Measurements from ENCODE around the gene SORT1.
A peak's percentile ranks its signal among the peaks of the same experiment; 100 is the strongest.
"Not testable (repeated sequence)": the region's sequence is repeated elsewhere in the genome, so short reads cannot be mapped to it uniquely, and the experiment has no call there.

Gene SORT1

DNA sequence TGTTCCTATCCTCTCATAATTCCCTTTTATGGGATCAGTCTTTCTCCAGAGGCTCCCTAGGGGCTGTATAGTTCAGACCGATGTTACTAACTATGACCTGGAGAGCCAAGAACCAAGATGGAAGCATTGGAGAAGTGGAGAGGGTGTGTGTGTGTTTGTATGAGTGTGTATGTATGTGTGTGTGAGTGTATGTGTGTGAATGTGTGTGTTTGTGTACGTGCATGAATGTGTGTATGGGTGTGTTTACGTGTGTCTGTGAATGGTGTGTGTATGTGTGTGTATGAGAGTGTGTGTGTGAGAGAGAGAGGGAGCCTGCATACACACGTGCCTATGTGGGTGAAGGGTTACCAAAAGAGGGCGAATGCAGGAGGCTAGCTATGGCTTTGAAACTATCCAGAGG, 95.8 kb downstream of the SORT1 start:
- no peak for DNase-seq (ENCODE audit: extremely low read depth in 1 of 2, low read depth in 1 of 2)

DNA sequence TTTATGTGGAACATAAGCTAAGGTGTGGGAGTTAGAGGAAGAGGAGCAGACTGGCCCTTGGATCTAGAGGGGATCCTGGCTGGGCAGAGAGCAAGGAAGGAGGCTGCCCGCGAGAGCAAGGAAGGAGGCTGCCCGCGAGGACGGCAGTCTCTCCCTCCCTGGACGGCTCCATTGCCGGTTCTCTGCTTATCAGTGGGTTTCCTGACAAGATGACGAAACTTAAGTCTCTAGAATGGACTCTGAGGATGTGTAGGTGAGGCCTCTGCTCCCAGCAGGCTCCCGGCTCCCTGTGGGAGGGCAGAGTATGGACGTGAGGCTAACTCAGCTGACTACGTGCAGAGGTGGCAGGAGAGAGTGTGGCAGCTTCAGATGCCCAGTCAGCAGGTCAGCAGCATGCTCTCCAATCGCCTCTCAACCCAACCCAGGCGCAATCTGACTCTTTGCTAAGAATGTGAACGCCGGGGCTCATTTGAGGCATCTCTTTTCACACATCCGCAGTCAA, 97.0 kb downstream of the SORT1 start:
- DNase-seq (ENCODE audit: extremely low read depth in 1 of 2, low read depth in 1 of 2), result no peak

DNA sequence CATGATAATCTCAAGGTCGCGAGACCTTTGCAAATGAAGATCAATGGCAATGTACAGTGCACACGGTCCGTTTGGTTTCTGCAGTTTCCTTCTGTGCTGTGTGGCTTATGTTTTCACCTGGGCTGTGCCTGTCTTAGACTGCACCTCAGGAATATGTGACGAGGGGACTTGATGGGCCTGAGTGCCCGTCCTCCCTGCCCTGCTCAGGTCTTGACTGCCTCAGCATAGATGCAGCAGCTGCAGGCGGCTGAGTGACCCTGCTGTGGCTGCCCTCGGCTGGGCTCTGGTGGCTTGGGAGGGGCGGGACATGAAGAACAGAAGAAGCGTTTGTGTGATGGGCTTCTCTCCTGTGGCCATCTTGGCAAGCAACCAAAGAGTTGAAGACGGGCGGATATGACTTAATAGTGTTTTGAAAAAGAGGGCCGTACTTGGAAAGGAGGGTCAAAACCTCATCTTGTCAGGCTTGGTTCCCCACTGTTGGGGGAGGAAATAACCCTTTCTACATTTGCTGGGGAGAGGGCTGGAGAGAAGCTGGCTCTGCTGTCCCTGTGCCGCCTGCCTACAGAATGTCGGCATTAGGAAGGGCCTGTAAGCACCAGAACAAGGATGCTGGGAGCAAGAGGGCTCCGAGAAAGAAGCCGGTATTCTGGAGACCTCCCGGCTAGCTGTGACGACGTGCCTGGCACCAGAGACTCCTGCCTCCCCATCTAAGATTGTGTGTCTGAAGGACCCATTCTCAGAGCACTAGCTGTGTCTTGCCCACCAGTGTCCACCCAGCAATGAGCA, 98.0 kb downstream of the SORT1 start:
- no peak for DNase-seq (ENCODE audit: extremely low read depth in 1 of 2, low read depth in 1 of 2)

DNA sequence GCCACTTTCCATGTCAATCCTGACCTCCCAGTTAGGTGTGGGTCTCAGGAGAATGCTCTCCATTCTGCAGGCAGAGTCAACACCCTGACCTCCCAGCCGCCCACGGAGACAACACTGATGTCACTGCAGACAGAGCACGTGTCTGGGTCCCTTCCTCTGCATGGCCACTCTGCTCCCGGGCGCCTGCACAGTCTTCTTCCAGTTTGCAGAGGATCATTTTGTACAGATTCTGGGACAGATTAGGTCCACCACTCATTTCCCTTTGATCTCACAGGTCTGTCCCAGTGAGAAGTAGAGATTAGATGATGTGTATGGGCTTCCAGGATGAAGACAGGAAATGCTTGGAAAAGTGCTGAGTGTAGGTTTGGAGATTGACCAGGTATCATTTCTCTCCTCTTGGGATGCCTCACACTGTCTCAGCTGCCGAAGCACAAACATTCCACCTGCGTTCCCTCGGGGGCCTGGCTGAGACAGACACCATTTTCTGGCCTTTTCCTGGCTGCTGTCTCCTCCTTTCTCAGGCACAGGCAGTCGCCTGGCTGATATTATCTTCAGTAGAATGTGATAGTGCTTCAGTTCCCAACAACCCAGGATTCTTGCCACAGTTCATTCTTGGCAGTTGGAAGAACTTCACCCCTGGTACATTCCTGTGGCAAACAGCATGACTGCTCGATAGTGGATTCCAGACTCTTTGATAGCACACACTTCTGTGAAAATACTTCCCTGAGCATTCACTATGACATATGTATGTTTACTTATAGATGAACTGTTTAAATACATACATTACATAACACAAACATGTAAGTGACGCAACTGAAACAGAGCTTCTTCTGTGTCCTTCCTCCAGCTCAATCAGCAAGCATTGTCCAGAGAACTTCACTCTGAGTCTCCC, 98.8 kb downstream of the SORT1 start:
- DNase-seq (ENCODE audit: extremely low read depth in 1 of 2, low read depth in 1 of 2), result no peak

DNA sequence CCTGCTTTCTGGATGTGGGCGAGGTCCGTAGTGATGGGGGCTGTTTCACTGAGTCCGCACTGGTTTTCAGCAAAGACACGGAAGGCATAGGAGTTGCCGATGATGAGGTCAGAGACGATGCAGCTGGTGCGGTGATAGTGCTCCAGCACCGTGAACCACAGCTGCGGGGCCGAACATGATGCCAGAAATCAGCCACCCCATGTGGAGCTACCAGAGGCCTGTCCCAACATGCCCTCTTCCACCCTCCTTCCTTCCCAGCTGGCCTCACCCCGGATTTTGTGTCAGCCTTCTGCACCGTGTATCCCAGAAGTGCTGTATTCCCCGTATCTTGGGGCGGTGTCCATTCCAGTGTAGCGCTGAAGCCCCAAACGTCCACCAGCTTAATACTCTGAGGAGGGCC, 100.9 kb downstream of the SORT1 start:
- no peak for DNase-seq (ENCODE audit: extremely low read depth in 1 of 2, low read depth in 1 of 2)

DNA sequence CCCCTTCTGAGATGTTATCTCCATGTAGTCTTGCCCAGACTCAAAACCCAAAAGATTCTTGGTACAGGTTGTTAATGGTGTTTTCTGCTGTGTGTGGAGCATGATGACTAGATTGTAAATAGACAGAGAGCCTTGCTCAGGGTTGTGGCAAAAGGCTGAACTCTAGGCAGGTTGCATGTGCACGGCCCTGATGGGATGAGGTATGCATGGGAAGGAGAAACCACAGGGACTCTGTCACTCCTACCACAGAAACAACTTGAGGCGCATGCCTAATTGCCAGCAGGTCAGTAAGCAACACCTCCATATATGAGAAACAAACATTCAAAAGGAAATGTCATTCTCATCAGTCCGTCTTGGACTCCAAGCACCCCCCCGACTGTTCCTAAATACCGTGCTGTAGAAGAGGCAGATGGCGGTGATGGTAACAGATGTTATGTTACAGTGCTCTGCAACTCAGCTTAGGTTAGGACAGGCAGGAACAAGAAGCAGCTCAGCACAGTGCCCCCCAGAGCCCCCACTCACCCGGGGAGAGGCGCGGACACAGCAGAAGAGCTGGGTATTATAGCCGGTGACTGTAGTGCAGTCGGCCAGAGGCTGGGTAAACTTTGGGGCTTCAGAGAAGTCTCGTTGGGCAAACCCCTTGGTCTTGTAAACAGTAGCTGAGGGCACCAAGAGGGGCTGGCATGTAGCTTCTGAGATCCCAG, 101.9 kb downstream of the SORT1 start:
- DNase-seq (ENCODE audit: extremely low read depth in 1 of 2, low read depth in 1 of 2), result no peak

DNA sequence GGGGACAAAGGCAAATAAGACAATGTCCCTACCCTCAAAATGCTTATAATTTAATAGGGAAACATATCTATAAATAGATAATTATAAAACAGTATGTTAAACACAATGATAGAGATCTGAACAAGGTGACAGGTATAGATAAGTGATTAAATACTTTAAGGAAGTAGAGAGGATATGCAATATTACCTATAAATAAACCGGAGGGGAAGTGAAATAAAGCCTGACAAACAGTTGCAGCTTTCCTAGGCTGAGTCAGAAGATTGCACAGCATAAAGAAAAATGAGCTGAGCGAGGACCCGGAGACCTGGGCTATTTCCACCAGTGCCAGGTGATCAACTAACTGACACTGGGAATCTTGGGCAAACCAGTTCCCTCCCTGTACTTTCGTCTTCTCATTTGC, 103.2 kb downstream of the SORT1 start:
- no peak for DNase-seq (ENCODE audit: extremely low read depth in 1 of 2, low read depth in 1 of 2)

DNA sequence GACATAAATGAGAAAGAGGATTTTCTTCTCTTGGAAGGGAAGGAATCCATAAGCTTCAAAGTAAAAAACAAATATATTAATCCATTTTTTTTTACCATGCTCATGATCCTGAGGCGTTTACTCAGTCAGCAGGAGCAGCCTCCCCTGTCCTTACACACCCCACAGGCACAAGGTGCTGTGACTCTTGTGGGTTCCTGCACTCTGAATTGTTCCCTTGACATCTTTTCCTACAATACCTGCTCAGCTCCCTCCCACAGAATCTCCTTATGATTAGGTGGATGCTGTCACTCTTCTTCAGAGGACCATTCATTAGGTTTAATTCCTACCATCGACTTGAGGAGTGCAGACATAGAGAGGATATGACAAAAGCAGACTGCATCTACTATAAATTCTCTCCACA, 104.7 kb downstream of the SORT1 start:
- no peak for DNase-seq (ENCODE audit: extremely low read depth in 1 of 2, low read depth in 1 of 2)

DNA sequence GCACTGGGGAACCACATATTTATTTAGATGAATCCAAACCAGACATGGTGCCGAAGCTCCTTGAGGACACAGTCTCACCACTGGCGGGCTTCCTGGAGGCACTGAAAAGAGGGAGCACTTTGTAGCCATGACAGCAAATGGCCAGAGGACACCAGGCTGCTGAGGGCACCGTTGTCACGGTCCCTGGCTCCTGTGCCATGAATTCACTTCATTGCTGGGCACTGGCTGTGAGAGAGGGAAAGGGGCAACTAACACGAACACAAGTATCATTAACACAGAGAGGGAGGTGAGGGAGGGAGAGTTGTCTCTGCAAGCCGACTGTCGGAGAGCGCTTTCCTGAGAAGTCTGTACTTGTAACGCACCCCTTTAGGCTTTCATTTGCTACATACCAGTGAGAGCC, 105.4 kb downstream of the SORT1 start:
- DNase-seq (ENCODE audit: extremely low read depth in 1 of 2, low read depth in 1 of 2), result no peak

DNA sequence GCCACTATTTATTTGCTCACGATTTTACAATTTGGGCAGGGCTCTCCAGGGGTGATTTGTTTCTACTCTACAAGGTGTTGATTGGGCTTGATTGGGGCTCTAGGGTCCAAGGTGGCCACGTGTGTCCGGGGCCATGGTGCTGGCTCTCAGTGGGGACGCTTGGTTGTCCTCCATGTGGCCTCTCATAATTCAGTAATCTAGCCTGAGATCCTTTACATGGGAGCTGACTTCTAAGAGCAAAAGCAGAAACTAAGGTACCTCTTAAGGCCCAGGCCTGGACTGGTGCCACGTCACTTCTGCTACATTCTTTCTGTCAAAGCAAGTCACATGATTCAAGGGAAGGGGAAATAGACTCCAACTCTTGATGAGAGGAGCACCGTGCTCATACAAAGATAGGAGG, 106.7 kb downstream of the SORT1 start:
- DNase-seq (ENCODE audit: extremely low read depth in 1 of 2, low read depth in 1 of 2), result no peak

DNA sequence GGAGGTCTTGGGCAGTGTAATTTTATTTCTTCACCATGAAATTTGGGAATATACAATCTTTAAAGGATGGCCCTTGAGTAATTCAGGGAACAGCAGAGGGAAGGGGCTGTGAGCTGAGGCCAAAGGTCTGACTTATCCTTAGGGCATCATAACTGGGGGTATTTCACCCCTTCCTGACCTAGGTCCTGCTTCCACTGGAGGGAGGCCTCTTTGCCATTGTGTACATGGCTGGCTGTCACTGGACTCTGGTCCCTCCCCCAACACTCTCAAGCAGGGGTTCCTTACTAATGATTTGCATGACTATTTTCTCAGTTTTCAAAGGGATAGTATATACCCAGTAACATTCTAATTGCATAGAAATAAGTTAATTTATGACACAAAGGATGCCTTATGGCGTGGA, 107.6 kb downstream of the SORT1 start:
- no peak for DNase-seq (ENCODE audit: extremely low read depth in 1 of 2, low read depth in 1 of 2)

DNA sequence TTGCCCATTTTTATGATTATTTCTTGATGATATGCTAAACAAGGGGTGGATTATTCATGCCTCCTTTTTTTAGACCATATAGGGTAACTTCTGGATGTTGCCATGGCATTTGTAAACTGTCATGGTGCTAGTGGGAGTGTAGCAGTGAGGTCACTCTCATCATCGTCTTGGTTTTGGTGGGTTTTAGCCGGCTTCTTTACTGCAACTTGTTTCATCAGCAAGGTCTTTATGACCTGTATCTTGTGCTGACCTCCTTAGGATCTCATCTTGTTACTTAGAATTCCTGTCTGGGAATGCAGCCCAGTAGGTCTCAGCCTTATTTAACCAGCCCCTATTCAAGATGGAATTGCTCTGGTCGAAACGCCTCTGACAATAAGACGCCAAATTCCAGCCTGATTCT, 111.0 kb downstream of the SORT1 start:
- not testable (repeated sequence) for DNase-seq (ENCODE audit: extremely low read depth in 1 of 2, low read depth in 1 of 2)

DNA sequence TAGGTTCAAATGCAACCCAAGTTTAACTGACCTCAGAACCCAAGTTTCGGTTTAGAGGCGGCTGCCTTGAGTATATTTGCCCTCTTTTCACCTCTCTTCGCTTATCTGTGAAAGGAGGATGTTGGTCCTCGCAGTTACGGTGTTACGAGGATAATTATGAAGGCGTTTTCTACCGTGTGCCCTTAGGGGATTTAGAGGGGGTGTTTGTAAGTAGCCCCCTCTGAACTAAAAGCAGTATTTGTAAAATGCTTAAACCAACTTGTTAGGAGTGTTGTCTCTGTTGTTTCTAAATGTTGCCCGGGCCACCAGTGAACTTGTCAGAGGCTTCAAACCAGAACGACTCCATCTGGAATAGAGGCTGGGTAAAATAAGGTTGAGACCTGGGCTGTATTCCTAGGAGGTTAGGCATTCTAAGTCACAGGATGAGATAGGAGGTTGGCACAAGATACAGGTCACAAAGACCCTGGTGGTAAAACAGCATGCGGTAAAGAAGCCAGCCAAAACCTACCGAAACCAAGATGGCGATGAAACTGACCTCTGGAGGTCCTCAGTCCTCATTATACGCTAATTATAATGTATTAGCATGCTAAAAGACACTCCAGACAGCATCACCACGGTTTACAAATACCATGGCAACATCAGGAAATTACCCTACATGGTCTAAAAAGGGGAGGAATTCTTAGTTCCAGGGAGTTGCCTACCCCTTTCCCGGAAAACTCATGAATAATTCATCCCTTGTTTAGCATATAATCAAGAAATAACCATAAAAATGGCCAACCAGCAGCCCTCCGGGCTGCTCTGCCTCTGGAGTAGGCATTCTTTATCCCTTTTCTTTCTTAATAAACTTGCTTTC, 113.7 kb downstream of the SORT1 start:
- no peak for DNase-seq (ENCODE audit: extremely low read depth in 1 of 2, low read depth in 1 of 2)

DNA sequence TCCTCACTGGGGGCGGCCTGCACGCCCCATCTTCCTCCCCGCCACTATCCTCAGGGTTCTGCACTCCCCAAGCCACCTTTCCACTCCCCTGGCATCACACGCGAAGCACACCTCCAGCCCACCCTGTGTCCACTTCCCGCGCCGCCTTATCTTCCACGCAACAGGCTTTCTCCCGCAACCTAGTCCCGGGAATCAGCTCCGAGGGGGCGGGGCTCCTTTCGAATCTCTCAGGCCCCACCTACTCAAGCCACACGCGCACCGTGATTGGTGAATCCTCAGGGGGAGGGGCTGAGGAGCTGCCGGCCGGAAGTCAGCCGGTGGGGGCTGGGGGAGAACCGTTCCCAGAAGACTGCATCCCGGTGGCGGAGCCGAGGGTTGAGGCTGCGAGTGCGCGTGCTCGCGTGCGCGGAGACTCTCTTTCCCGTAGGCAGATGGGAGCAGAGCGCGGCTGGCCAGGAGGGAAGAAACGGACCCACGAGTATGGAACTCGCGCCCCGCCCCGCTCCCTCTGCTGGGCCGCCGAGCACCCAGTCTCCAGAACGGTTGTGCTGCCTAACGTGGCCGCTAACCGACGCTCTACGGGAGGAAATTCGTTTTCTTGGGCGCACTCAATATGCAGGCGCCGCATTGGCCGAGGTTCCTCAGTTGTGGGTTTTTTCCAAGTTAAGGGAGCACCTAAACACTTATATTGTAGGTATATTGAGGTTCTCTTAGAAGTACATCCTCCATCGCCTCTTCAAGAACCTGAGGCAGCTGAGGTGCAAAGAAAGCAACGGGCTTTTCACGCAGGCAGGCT, 114.6 kb downstream of the SORT1 start, which contains the start of gene PSRC1:
Gene PSRC1 (minus strand): TSS at position 194 of the 796 bp plus-strand sequence.
- DNase-seq (ENCODE audit: extremely low read depth in 1 of 2, low read depth in 1 of 2), result peak; percentile 57 to 79

DNA sequence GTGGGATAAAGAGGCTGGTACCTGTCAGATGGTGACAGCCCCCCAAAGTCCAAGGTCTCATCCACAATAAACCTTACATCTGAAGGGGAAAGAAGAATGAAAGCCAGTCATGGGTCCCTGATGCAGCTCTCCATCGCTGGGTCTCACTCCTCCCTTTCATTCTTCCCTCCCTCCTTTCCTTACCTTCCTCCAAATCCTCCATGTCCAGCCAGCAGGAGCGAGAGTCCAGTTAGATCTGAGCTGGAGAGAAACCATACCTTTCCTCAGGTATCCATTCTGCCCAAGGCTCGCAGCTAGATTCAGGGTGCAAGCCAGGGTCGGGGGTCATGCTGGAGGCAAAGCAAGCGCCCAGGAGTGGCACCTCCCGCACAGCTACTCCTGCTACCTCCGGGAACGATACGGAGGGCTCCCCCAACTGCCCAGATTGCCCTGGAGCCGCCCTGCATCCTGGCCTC, 115.2 kb downstream of the SORT1 start:
- DNase-seq (ENCODE audit: extremely low read depth in 1 of 2, low read depth in 1 of 2), result no peak

DNA sequence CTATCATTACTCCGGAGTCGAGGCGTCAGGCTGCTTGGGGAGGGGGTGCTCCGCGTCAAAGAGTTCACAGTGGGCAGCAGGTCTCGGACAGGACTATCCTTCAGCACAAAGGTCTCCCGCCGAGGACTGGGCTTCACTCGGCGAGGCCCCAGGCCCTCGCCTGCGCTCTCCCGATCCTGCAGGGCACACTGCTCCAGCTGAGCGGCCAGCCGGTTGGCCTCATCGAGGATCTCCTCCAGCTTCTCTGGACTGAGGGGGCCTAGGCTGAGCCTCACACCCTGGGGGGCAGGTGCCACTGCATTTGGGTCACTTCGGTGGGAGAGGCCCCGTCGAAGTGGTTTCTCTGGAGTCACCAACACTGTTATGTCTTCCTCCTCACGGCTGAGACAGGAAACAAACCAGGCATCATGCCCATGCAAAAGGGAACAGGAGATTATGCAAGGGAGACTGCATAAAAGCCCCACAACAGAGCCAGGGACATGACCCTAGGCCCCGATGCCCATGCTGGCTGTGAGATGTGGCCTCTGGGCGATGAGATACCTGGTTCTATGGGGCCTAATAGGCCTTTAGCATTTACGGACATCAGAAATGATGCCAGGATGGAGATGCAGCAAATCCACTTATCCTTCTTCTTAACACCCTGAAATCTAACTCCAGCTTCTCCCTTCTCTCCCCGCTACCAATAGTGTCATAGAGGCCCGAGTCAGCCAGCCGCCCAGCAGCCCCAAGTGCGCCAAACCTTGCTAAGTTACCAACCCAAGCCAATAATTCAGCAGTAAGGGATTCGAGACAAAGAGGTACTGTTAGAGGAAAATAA, 115.8 kb downstream of the SORT1 start:
- DNase-seq (ENCODE audit: extremely low read depth in 1 of 2, low read depth in 1 of 2), result no peak

DNA sequence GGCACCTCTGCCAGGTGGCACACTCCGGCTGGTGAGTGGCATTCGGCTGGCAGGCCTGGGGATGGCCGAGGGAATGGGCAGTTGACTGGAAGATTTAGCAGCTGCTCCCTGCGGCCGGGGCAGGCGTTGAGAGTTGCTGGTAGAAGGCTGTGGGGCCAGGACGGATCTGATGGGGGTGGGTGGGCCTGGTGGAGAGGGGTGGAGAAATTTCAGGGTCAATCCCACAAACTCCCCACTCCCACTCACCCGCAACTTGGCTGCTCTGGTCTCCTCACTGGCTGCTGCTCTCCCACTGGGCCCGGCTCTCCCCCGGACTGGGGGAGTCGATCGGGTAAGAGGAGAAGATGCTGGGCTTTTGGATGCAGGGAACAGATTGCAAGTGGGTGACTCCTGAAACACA, 116.9 kb downstream of the SORT1 start:
- no peak for DNase-seq (ENCODE audit: extremely low read depth in 1 of 2, low read depth in 1 of 2)

DNA sequence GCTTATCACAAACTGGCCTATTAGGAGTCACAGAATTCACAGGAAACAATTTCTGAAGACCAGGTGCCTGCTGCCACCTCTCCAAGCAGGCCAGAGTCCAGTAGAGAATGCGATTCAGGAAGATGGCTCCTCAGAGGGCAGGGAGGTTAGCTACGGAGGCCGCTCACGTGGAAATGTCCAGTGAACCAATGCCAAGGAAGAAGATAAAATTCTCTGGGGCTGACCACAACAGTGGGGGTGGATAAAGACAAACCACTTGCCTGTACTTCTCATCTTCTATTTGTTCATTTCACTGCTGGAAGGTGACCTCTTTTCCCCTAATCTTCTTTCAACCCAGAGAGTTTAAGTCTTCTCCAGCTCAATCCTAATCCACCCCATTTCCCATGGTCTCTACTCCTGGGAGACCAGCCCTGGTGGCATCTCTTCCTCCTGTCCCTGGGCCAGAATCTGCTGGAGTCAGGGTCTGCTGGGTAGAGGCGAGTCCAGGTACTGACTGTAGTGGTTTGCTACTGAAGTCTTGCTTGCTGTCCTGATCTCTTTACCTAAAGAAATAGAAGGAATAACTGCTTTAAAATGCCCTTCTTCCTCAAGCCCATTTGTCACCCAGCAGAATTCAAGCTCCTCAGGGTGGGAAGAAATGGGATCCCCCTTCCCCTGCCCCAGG, 118.0 kb downstream of the SORT1 start:
- no peak for DNase-seq (ENCODE audit: extremely low read depth in 1 of 2, low read depth in 1 of 2)

Data from activated CD8-positive, alpha-beta memory T cell treated with anti-CD3 and anti-CD28 coated beads for 1 hour (primary cell).